Middle frontal gyrus (tissue), 1 donor: ENCODE data around the gene GRB7.
A peak's percentile ranks its signal among the peaks of the same experiment; 100 is the strongest.
"Not testable (repeated sequence)": the region's sequence is repeated elsewhere in the genome, so short reads cannot be mapped to it uniquely, and the experiment has no call there.

Experiments
- DNase-seq: peaks from one replicate; pipeline ENCODE4 v3.0.0-alpha.2; 2015; ENCODE audit warnings: low spot score; ENCODE audit errors: extremely low spot score

Gene GRB7

DNA sequence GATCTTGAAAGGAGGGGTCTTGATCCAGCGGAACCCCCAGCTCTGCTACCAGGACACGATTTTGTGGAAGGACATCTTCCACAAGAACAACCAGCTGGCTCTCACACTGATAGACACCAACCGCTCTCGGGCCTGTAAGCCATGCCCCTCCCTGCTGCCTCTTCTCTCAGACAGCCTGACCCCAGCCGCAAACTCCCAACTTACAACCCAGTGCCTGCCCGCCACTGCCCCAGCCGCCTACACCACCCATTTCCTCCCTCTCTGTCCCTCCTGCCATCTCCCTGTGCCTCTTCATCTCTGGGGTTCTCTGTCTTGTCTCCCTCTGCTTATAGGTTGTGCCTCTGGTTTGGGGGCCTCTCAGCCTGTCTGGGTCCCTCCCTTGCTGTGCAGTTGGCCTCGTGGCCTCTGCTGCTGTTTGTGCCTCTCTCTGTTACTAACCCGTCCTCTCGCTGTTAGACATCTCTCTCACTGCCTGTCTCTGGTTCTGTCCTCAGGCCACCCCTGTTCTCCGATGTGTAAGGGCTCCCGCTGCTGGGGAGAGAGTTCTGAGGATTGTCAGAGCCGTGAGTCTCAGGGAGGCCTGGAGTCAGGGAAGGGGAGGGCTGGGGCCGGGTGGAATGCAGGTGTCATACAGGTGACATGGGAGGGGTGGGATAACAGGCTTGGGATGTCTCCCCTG, 28.3 kb upstream of the GRB7 start:
- DNase-seq, result no peak

GRCh38 chr17:39709998-39710964, 27.5 kb upstream of the GRB7 start:
- DNase-seq, result no peak

DNA sequence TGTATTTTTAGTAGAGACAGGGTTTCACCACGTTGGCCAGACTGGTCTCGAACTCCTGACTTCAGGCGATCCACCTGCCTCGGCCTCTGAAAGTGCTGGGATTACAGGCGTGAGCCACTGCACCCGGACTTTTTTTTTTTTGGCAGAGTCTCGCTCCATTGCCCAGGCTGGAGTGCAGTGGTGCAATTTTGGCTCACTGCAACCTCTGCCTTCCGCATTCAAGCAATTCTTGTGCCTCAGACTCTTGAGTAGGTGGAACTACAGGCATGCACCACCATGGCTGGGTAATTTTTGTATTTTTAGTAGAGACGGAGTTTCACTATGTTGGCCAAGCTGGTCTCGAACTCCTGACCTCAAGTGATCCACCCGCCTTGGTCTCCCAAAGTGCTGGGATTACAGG, 26.7 kb upstream of the GRB7 start:
- not testable (repeated sequence) for DNase-seq

GRCh38 chr17:39711851-39712250, 25.9 kb upstream of the GRB7 start:
- no peak for DNase-seq

DNA sequence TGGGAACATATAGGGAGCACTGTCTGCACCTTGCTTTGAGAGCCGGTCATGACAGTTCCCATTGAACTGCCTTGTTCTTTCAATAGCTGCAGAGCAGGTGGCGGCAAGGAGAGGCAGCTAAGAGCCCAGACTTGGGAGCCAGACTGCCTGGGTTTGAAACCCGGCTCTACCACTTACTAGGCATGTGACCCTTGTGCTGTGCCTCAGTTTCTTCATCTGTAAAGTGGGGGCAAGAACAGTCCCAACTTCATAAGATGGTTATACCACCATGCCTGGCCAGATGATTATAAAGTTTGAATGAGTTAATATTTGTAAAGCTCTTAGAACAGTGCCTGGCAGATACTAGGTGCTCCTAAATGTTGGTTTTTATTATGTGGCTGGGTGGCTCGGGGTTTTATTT, 23.5 kb upstream of the GRB7 start:
- no peak for DNase-seq

GRCh38 chr17:39715375-39716072, 22.2 kb upstream of the GRB7 start:
- DNase-seq, result no peak

DNA sequence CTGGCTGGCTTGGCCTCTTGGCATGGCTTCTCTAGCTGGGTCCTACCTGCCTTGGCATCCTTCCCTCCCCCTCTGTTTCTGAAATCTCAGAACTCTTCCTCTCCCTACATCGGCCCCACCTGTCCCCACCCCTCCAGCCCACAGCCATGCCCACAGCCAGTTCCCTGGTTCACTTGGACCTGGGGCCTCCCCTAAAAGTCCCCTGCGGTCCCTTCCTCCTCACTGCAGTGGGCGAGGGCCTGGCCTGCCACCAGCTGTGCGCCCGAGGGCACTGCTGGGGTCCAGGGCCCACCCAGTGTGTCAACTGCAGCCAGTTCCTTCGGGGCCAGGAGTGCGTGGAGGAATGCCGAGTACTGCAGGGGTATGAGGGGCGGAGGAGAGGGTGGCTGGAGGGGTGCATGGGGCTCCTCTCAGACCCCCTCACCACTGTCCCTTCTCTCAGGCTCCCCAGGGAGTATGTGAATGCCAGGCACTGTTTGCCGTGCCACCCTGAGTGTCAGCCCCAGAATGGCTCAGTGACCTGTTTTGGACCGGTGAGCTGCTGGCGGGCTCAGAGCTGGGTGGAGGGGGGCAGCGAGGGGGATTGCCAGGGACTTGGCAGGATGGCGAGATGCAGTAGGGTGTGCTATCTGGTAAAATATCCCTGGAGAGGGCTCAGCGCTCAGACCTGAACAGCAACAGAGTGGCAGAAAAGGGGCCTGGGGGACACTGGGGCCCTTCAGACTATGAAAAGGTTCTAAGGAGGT, 21.5 kb upstream of the GRB7 start:
- DNase-seq, result no peak

DNA sequence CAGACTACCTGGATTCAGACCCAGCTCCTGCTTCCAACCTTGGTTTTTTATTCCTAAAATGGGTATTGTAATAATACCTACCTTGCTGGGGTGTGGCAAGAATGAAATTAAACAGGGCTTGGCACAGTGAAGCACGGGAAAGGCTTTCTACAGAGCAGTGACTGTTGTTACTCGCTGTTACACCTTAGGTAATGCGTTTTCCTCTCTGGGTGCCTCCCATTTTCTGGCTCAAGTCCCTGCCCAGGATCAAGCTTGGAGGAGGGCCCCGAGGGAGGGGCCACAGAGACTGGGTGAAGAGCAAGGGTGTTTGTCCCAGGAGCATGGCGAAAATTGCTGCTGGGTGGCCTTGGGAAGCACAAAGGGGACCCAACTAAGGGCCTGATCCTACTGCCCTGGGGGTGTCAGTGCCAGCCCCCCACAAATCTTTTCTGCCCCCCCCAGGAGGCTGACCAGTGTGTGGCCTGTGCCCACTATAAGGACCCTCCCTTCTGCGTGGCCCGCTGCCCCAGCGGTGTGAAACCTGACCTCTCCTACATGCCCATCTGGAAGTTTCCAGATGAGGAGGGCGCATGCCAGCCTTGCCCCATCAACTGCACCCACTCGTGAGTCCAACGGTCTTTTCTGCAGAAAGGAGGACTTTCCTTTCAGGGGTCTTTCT, 20.7 kb upstream of the GRB7 start:
- no peak for DNase-seq

DNA sequence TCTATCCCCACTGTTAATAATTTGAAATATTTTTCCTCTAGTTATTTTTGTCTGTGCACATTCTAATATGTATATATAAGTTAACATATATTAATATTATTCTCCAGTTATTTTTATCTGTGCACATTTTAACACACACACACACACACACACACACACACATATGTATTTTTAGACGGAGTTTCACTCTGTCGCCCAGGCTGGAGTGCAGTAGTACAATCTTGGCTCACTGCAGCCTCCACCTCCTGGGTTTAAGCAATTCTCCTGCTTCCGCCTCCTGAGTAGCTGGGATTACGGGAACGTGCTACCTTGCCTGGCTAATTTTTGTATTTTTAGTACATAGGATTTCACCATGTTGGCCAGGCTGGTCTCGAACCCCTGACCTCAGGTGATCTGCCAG, 20.1 kb upstream of the GRB7 start:
- DNase-seq, result no peak

GRCh38 chr17:39719563-39720355, 18.0 kb upstream of the GRB7 start:
- DNase-seq, result no peak

GRCh38 chr17:39722104-39722503, 15.6 kb upstream of the GRB7 start:
- no peak for DNase-seq

GRCh38 chr17:39722965-39723848, 14.5 kb upstream of the GRB7 start:
- DNase-seq, result no peak

DNA sequence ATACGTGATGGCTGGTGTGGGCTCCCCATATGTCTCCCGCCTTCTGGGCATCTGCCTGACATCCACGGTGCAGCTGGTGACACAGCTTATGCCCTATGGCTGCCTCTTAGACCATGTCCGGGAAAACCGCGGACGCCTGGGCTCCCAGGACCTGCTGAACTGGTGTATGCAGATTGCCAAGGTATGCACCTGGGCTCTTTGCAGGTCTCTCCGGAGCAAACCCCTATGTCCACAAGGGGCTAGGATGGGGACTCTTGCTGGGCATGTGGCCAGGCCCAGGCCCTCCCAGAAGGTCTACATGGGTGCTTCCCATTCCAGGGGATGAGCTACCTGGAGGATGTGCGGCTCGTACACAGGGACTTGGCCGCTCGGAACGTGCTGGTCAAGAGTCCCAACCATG, 13.0 kb upstream of the GRB7 start:
- no peak for DNase-seq

DNA sequence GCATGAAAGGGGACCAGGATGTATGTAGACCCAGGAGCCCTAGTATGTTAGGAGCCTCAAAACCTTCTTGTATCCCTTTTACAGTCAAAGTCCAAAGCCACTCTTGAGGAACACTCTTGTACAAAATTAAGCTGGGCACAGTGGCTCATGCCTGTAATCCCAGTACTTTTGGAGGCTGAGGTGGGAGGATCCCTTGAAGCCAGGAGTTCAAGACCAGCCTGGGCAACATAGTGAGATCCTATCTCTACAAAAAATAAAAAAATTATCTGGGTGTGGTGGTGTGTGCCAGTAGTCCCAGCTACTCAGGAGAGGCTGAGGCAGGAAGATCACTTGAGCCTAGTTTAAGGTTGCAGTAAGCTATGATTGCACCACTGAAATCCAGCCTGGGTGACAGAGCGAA, 11.8 kb upstream of the GRB7 start:
- not testable (repeated sequence) for DNase-seq

- DNase-seq, result no peak
Measured at GRCh38 chr17:39726617-39727016, 11.1 kb upstream of the GRB7 start.

- no peak for DNase-seq
Measured at GRCh38 chr17:39727556-39727955, 10.2 kb upstream of the GRB7 start.

GRCh38 chr17:39729280-39729851, 8.4 kb upstream of the GRB7 start:
- DNase-seq, result no peak

GRCh38 chr17:39730095-39730921, 7.4 kb upstream of the GRB7 start, which contains the start of gene MIEN1:
Gene MIEN1 (minus strand): TSS chr17:39730532. CDS start chr17:39730495, 37 bp downstream.
- peak; percentile 82 for DNase-seq
